CD4-positive, alpha-beta memory T cell (primary cell): ENCODE measurements around the gene AVPR1B. TPM values are rescaled to one million over a fixed set of nuclear protein-coding genes. Genes with fewer than 3 reads are reported as not detected.
A peak's percentile ranks its signal among the peaks of the same experiment; 100 is the strongest.

Experiments used
- CTCF ChIA-PET: fragments of 350-600 bp; sonication (Branson Sonifier 250); formaldehyde crosslinking; loops from one replicate; lab custom pipeline; 2021; ENCODE audit warnings: inconsistent platforms; ENCODE audit not compliant: partially characterized antibody; lab: Charles Lee
- POLR2A ChIA-PET: fragments of 350-600 bp; sonication (Branson Sonifier 250); formaldehyde crosslinking; loops from one replicate; lab custom pipeline; 2021; ENCODE audit not compliant: partially characterized antibody; lab: Charles Lee
- DNase-seq, 5 donors: peaks; one replicate each; pipeline versions ENCODE4 v3.0.0 to v3.0.0-alpha.2; 2020 to 2022; ENCODE audit warnings: mixed read lengths in 1 of 5
- H3K27ac ChIP-seq: one replicate; pipeline ENCODE4 v1.7.0; 2013; ENCODE audit warnings: low read depth, low read length
- H3K27me3 ChIP-seq: 2 replicates; pipeline ENCODE4 v1.7.0; 2013; ENCODE audit warnings: mild to moderate bottlenecking, low read length, moderate library complexity; ENCODE audit not compliant: insufficient read depth
- H3K36me3 ChIP-seq: 2 replicates; pipeline ENCODE4 v1.7.0; 2013; ENCODE audit warnings: mild to moderate bottlenecking, low read length, moderate library complexity; ENCODE audit not compliant: insufficient read depth
- H3K4me1 ChIP-seq: 2 replicates; pipeline ENCODE4 v1.7.0; 2013; ENCODE audit warnings: mild to moderate bottlenecking, low read length, moderate library complexity; ENCODE audit not compliant: insufficient read depth
- H3K4me3 ChIP-seq, 2 donors: one replicate each; pipeline ENCODE4 v1.7.0; 2013; ENCODE audit warnings: low read length in 2 of 2, mild to moderate bottlenecking in 1 of 2
- H3K9me3 ChIP-seq, 2 donors: one replicate each; pipeline ENCODE4 v1.7.0; 2013; ENCODE audit warnings: low read length in 2 of 2, control low read depth in 1 of 2; ENCODE audit not compliant: control insufficient read depth in 1 of 2
- H3K27ac Mint-ChIP-seq, 7 donors: one replicate each; pipeline ENCODE4 v1.8.0; 2020 to 2021; ENCODE audit warnings: mixed read lengths in 7 of 7, mild to moderate bottlenecking in 6 of 7, inconsistent platforms in 3 of 7, moderate library complexity in 3 of 7
- H3K27me3 Mint-ChIP-seq, 2 donors: one replicate each; pipeline ENCODE4 v1.8.0; 2020 to 2021; ENCODE audit warnings: mixed read lengths in 2 of 2
- H3K36me3 Mint-ChIP-seq, 2 donors: one replicate each; pipeline ENCODE4 v1.8.0; 2020 to 2021; ENCODE audit warnings: mixed read lengths in 2 of 2, inconsistent platforms in 1 of 2, mild to moderate bottlenecking in 1 of 2
- H3K4me1 Mint-ChIP-seq, 4 donors: one replicate each; pipeline ENCODE4 v1.8.0; 2020 to 2021; ENCODE audit warnings: mixed read lengths in 4 of 4, mild to moderate bottlenecking in 1 of 4
- H3K4me3 Mint-ChIP-seq, 8 donors: one replicate each; pipeline ENCODE4 v1.8.0; 2020 to 2021; ENCODE audit warnings: mixed read lengths in 8 of 8, mild to moderate bottlenecking in 7 of 8, moderate library complexity in 6 of 8, inconsistent platforms in 3 of 8
- H3K9me3 Mint-ChIP-seq, 8 donors: one replicate each; pipeline ENCODE4 v1.8.0; 2020 to 2021; ENCODE audit warnings: mixed read lengths in 8 of 8, mild to moderate bottlenecking in 5 of 8, inconsistent platforms in 3 of 8, moderate library complexity in 1 of 8
- intact Hi-C: fragments of 100-400 bp; cut with micrococcal nuclease; formaldehyde crosslinking; loops from one replicate; pipeline ENCODE4 v1.15.1; 2023
- polyA plus RNA-seq, 2 donors: library from polyadenylated mRNA; unstranded; fragments of 300-500 nt; fragmentation: Illumina TruSeq; gene quantifications; one replicate each; pipeline ENCODE4 v1.2.3, GENCODE V29; 2021
- total RNA-seq, 2 experiments: library from RNA; stranded (reverse); gene quantifications; one replicate each; pipeline ENCODE4 v1.2.3, GENCODE V29; 2021

AVPR1B gene
- total and polyA plus RNA-seq, 4 experiments from 2014 or later: not detected

GRCh38 chr1:206107168-206107544 lies 10.0 kb downstream of the AVPR1B start:
- H3K27me3 Mint-ChIP-seq: peaks cover 2 to 5% of the 10 kb centered on the region in 2 donors

GRCh38 chr1:206106328-206107167 lies 10.6 kb downstream of the AVPR1B start:
- H3K9me3 Mint-ChIP-seq: peaks cover 0 to 2% (median 0%) of the 10 kb centered on the region in 8 donors
- no peak overlapping the region for H3K4me3 Mint-ChIP-seq
- ChIA-PET POLR2A (interaction anchor here (2.0 kb wide), 1 partner anchor 76 kb away, joined by 8 read pairs; no protein-coding TSS in a partner anchor), CTCF (interaction anchor here (0.8 to 11.5 kb wide), 25 partner anchors 9 to 447 kb away, joined by 3 to 182 read pairs (median 6); no protein-coding TSS in a partner anchor)
- peak overlapping the region in 2 of 7 donors; percentile 16 to 58 for H3K27ac Mint-ChIP-seq
- no peaks in the 10 kb centered on the region for H3K27me3 ChIP-seq
- peaks cover 2 to 6% of the 10 kb centered on the region in 2 donors for H3K27me3 Mint-ChIP-seq
- peaks cover 3 to 9% (median 4%) of the 10 kb centered on the region in 4 donors for H3K4me1 Mint-ChIP-seq
- H3K36me3 Mint-ChIP-seq: no peaks in the 10 kb centered on the region
- no peaks in the 10 kb centered on the region for H3K4me1 ChIP-seq
- DNase-seq: peak; percentile 65 to 72 (median 68)
- no peak overlapping the region for H3K4me3 ChIP-seq
- no peak overlapping the region for H3K27ac ChIP-seq
- no peaks in the 10 kb centered on the region for H3K9me3 ChIP-seq
- H3K36me3 ChIP-seq: no peaks in the 10 kb centered on the region
- intact Hi-C loops: loop anchor here (1.0 to 5.0 kb wide), 4 partner anchors 122 to 514 kb away; no protein-coding TSS in a partner anchor

More at GRCh38 chr1:206107168-206107544, 10.0 kb downstream of the AVPR1B start:
- POLR2A ChIA-PET: interaction anchor here (2.0 kb wide), 1 partner anchor 77 kb away, joined by 8 read pairs; no protein-coding TSS in a partner anchor
- Histone ChIP-seq H3K36me3 (no peaks in the 10 kb centered on the region), H3K4me3 (no peak overlapping the region), H3K27me3 (no peaks in the 10 kb centered on the region), H3K4me1 (no peaks in the 10 kb centered on the region), H3K27ac (no peak overlapping the region), H3K9me3 (no peaks in the 10 kb centered on the region)
- CTCF ChIA-PET: interaction anchor here (1.0 to 11.5 kb wide), 24 partner anchors 10 to 448 kb away, joined by 3 to 182 read pairs (median 6); no protein-coding TSS in a partner anchor
- Mint-ChIP-seq H3K36me3 (no peaks in the 10 kb centered on the region), H3K4me1 (peaks cover 3 to 9% (median 4%) of the 10 kb centered on the region in 4 donors), H3K4me3 (no peak overlapping the region), H3K27ac (no peak overlapping the region), H3K9me3 (peaks cover 0 to 2% (median 0%) of the 10 kb centered on the region in 8 donors)
- intact Hi-C loops: loop anchor here (2.0 to 5.0 kb wide), 3 partner anchors 122 to 514 kb away; no protein-coding TSS in a partner anchor
- DNase-seq: no peak

GRCh38 chr1:206105464-206105995 lies 11.7 kb downstream of the AVPR1B start:
- no peaks in the 10 kb centered on the region for H3K36me3 ChIP-seq
- no peak overlapping the region for H3K4me3 ChIP-seq
- intact Hi-C loops: loop anchor here (5.0 kb wide), 1 partner anchor 448 kb away; no protein-coding TSS in a partner anchor
- H3K9me3 Mint-ChIP-seq: peaks cover 0 to 2% (median 0%) of the 10 kb centered on the region in 8 donors
- no peaks in the 10 kb centered on the region for H3K9me3 ChIP-seq
- no peaks in the 10 kb centered on the region for H3K27me3 ChIP-seq
- H3K27me3 Mint-ChIP-seq: peaks cover 2 to 8% of the 10 kb centered on the region in 2 donors
- no peaks in the 10 kb centered on the region for H3K4me1 ChIP-seq
- no peak overlapping the region for H3K27ac Mint-ChIP-seq
- no peak overlapping the region for H3K27ac ChIP-seq
- no peak for DNase-seq
- no peak overlapping the region for H3K4me3 Mint-ChIP-seq
- peaks cover 3 to 9% (median 4%) of the 10 kb centered on the region in 4 donors for H3K4me1 Mint-ChIP-seq
- H3K36me3 Mint-ChIP-seq: no peaks in the 10 kb centered on the region
- ChIA-PET CTCF (interaction anchor here (0.8 to 11.5 kb wide), 20 partner anchors 8 to 446 kb away, joined by 3 to 182 read pairs (median 6); partner anchors contain the start of gene CTSE), POLR2A (interaction anchor here (2.0 kb wide), 1 partner anchor 75 kb away, joined by 8 read pairs; no protein-coding TSS in a partner anchor)

GRCh38 chr1:206103979-206104378 lies 13.2 kb downstream of the AVPR1B start:
- no peak for DNase-seq
- Histone ChIP-seq H3K4me1 (no peaks in the 10 kb centered on the region), H3K36me3 (no peaks in the 10 kb centered on the region), H3K9me3 (no peaks in the 10 kb centered on the region), H3K27ac (no peak overlapping the region), H3K27me3 (no peaks in the 10 kb centered on the region), H3K4me3 (no peak overlapping the region)
- intact Hi-C loops: no loop called here
- peak overlapping the region in 1 of 7 donors; percentile 13 for H3K27ac Mint-ChIP-seq
- CTCF ChIA-PET: interaction anchor here (11.5 kb wide), 1 partner anchor 72 kb away, joined by 182 read pairs; no protein-coding TSS in a partner anchor
- POLR2A ChIA-PET: interaction anchor here (1.1 kb wide), 1 partner anchor 73 kb away, joined by 3 read pairs; no protein-coding TSS in a partner anchor
- H3K9me3 Mint-ChIP-seq: no peaks in the 10 kb centered on the region
- H3K36me3 Mint-ChIP-seq: no peaks in the 10 kb centered on the region
- H3K27me3 Mint-ChIP-seq: peaks cover 4 to 14% of the 10 kb centered on the region in 2 donors
- no peak overlapping the region for H3K4me3 Mint-ChIP-seq
- H3K4me1 Mint-ChIP-seq: peaks cover 3 to 9% (median 4%) of the 10 kb centered on the region in 4 donors

- Mint-ChIP-seq H3K4me1 (peaks cover 3 to 9% (median 4%) of the 10 kb centered on the region in 4 donors), H3K4me3 (no peak overlapping the region), H3K27ac (no peak overlapping the region), H3K9me3 (no peaks in the 10 kb centered on the region), H3K36me3 (no peaks in the 10 kb centered on the region), H3K27me3 (peaks cover 12 to 14% of the 10 kb centered on the region in 2 donors)
- POLR2A ChIA-PET: no interaction called here
- Histone ChIP-seq H3K27me3 (no peaks in the 10 kb centered on the region), H3K9me3 (no peaks in the 10 kb centered on the region), H3K4me3 (no peak overlapping the region), H3K27ac (no peak overlapping the region), H3K36me3 (no peaks in the 10 kb centered on the region), H3K4me1 (no peaks in the 10 kb centered on the region)
- intact Hi-C loops: no loop called here
- CTCF ChIA-PET: interaction anchor here (1.0 to 11.5 kb wide), 4 partner anchors 10 to 310 kb away, joined by 3 to 182 read pairs (median 4); no protein-coding TSS in a partner anchor
- no peak for DNase-seq
Measured at GRCh38 chr1:206102292-206102936, 14.8 kb downstream of the AVPR1B start.

- Histone ChIP-seq H3K4me3 (no peak overlapping the region), H3K36me3 (no peaks in the 10 kb centered on the region), H3K4me1 (no peaks in the 10 kb centered on the region), H3K27ac (no peak overlapping the region), H3K9me3 (no peaks in the 10 kb centered on the region), H3K27me3 (no peaks in the 10 kb centered on the region)
- no peaks in the 10 kb centered on the region for H3K9me3 Mint-ChIP-seq
- no peak overlapping the region for H3K4me3 Mint-ChIP-seq
- H3K27me3 Mint-ChIP-seq: peaks cover 14 to 18% of the 10 kb centered on the region in 2 donors
- POLR2A ChIA-PET: no interaction called here
- intact Hi-C loops: no loop called here
- H3K27ac Mint-ChIP-seq: peak overlapping the region in 1 of 7 donors; percentile 19
- peaks cover 3 to 8% (median 4%) of the 10 kb centered on the region in 4 donors for H3K4me1 Mint-ChIP-seq
- CTCF ChIA-PET: interaction anchor here (11.5 kb wide), 1 partner anchor 70 kb away, joined by 182 read pairs; no protein-coding TSS in a partner anchor
- DNase-seq: no peak
- no peaks in the 10 kb centered on the region for H3K36me3 Mint-ChIP-seq
Measured at GRCh38 chr1:206101351-206102045, 15.7 kb downstream of the AVPR1B start.
